A673 (cell line): ENCODE measurements around the gene CDC42EP1. TPM values are rescaled to one million over a fixed set of nuclear protein-coding genes. Genes with fewer than 3 reads are reported as not detected.

ENCODE experiments used
- BruUV-seq: library from RNA; stranded (reverse); fragments of 400-500 nt; replicated peaks from 2 replicates; lab custom pipeline; 2021; lab: Mats Ljungman, UMichigan
- CTCF ChIA-PET: fragments of 300-600 bp; sonication (Branson Sonifier 250); formaldehyde crosslinking; loops from one replicate; lab custom pipeline; 2022; ENCODE audit warnings: antibody characterized with exemption; lab: Charles Lee
- POLR2A ChIA-PET: fragments of 300-600 bp; sonication (Branson Sonifier 250); formaldehyde crosslinking; loops from one replicate; lab custom pipeline; 2022; ENCODE audit warnings: antibody characterized with exemption; ENCODE audit not compliant: low non-redundant PET; lab: Charles Lee
- DNase-seq: peaks from one replicate; pipeline ENCODE4 v3.0.0-alpha.2; 2015; ENCODE audit warnings: low spot score
- H3K27ac ChIP-seq: fragments of 200-600 bp; sonication (generic); 2 replicates; pipeline ENCODE4 v1.5.1; 2016; ENCODE audit warnings: mixed run types, low read depth, mild to moderate bottlenecking, mixed read lengths, antibody characterized with exemption, low read length; ENCODE audit not compliant: poor library complexity, severe bottlenecking
- H3K27me3 ChIP-seq: fragments of 200-600 bp; sonication (generic); replicated peaks from 2 replicates; pipeline ENCODE4 v1.6.1; 2017; ENCODE audit warnings: mixed run types, low read depth, mild to moderate bottlenecking, mixed read lengths, antibody characterized with exemption, low read length; ENCODE audit not compliant: insufficient read depth, poor library complexity
- H3K36me3 ChIP-seq: fragments of 200-600 bp; sonication (generic); 2 replicates; pipeline ENCODE4 v1.6.1; 2016; ENCODE audit warnings: mixed run types, mild to moderate bottlenecking, mixed read lengths, antibody characterized with exemption, low read length; ENCODE audit not compliant: insufficient read depth, poor library complexity, severe bottlenecking
- H3K4me1 ChIP-seq: fragments of 200-600 bp; sonication (generic); 2 replicates; pipeline ENCODE4 v1.6.1; 2017; ENCODE audit warnings: mixed run types, mild to moderate bottlenecking, mixed read lengths, antibody characterized with exemption, low read length; ENCODE audit not compliant: insufficient read depth, poor library complexity, severe bottlenecking
- H3K4me3 ChIP-seq: fragments of 200-600 bp; sonication (generic); 2 replicates; pipeline ENCODE4 v1.5.1; 2016; ENCODE audit warnings: low read depth, mixed run types, mild to moderate bottlenecking, mixed read lengths, low read length; ENCODE audit not compliant: poor library complexity, severe bottlenecking
- H3K9me3 ChIP-seq: fragments of 200-600 bp; sonication (generic); 2 replicates; pipeline ENCODE4 v1.6.1; 2016; ENCODE audit warnings: mixed run types, low read depth, mild to moderate bottlenecking, mixed read lengths, antibody characterized with exemption, low read length; ENCODE audit not compliant: poor library complexity, severe bottlenecking
- CTCF ChIP-seq: fragments of 300-800, 200-600 bp; sonication (generic); conservative IDR thresholded peaks from 2 replicates; pipeline ENCODE4 v1.5.1; 2017; ENCODE audit warnings: low read depth, mild to moderate bottlenecking, antibody characterized with exemption, low read length, moderate library complexity, mixed read lengths
- EZH2 ChIP-seq: fragments of 200-600 bp; sonication (generic); IDR thresholded peaks from 2 replicates; pipeline ENCODE4 v1.6.1; 2017; ENCODE audit warnings: borderline replicate concordance, low read depth, mild to moderate bottlenecking, mixed read lengths, antibody characterized with exemption, low read length; ENCODE audit not compliant: poor library complexity, severe bottlenecking
- intact Hi-C: fragments of 100-400 bp; cut with micrococcal nuclease; formaldehyde crosslinking; loops from one replicate; pipeline ENCODE4 v1.10.0; 2022; ENCODE audit not compliant: unreplicated experiment
- total RNA-seq: library from RNA; stranded (reverse); gene quantifications from 2 replicates; pipeline ENCODE4 v1.2.3, GENCODE V29; 2021

The CDC42EP1 gene
- total RNA-seq, 1 experiment from 2014 or later = 1.1 TPM

GRCh38 chr22:37558815-37559214 is 1.5 kb upstream of the CDC42EP1 start:
- intact Hi-C loops = no loop called here

DNA sequence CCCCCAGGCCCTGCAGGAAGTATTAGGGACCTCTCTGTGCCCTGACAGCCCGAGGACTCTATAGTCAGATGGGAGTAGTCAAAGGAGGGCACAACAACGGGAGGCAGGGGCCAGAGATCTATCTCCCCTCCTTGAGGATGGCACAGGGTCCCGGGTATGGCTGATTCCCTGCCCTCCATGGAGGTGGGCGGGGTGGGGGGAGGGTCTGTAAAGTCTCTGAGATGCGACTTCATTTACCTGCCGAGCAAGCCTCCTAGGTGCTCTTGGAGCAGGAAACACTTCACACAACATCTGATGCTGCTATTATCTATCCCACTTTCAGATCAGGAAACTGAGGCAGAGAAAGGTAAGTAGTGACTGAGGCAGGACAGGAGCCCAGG is 769 bp upstream of the CDC42EP1 start:
- Histone ChIP-seq H3K4me1 (peaks cover 10% of the 10 kb centered on the region), H3K27me3 (peaks cover 13% of the 10 kb centered on the region), H3K9me3 (no peaks in the 10 kb centered on the region), H3K36me3 (no peaks in the 10 kb centered on the region), H3K4me3 (no peak overlapping the region), H3K27ac (no peak overlapping the region)
- BruUV-seq = no TSS peak
- POLR2A ChIA-PET = interaction anchor here (0.6 kb wide), 1 partner anchor 9 kb away, joined by 5 read pairs; no protein-coding TSS in a partner anchor
- CTCF ChIA-PET = interaction anchor here (1.4 kb wide), 1 partner anchor 20 kb away, joined by 4 read pairs; no protein-coding TSS in a partner anchor
- DNase-seq = no peak
- TF ChIP-seq EZH2 (no peak), CTCF (no peak)
- intact Hi-C loops = no loop called here

More at GRCh38 chr22:37558815-37559214, 1.5 kb upstream of the CDC42EP1 start:
- Histone ChIP-seq H3K4me1 (peaks cover 10% of the 10 kb centered on the region), H3K4me3 (no peak overlapping the region), H3K36me3 (no peaks in the 10 kb centered on the region), H3K9me3 (no peaks in the 10 kb centered on the region), H3K27ac (no peak overlapping the region), H3K27me3 (peaks cover 13% of the 10 kb centered on the region)
- ChIA-PET CTCF (interaction anchor here (1.4 kb wide), 2 partner anchors 9 to 19 kb away, joined by 4 read pairs; no protein-coding TSS in a partner anchor), POLR2A (interaction anchor here (0.6 kb wide), 1 partner anchor 8 kb away, joined by 5 read pairs; no protein-coding TSS in a partner anchor)
- no peak for DNase-seq
- TF ChIP-seq CTCF (no peak), EZH2 (no peak)
- no TSS peak for BruUV-seq

- no peak for TF ChIP-seq CTCF
- TF ChIP-seq EZH2 = no peak
- CTCF ChIA-PET = interaction anchor here (1.4 kb wide), 1 partner anchor 19 kb away, joined by 10 read pairs; no protein-coding TSS in a partner anchor
Observed at GRCh38 chr22:37560608-37561211, 430 bp downstream of the CDC42EP1 start.

More at GRCh38 chr22:37560608-37561211, 430 bp downstream of the CDC42EP1 start:
- peak overlapping the region; percentile 47 for H3K4me3 ChIP-seq
- H3K27ac ChIP-seq = no peak overlapping the region
- BruUV-seq = no TSS peak
- no peaks in the 10 kb centered on the region for H3K36me3 ChIP-seq
- POLR2A ChIA-PET = no interaction called here
- intact Hi-C loops = loop anchor here (10.0 kb wide), 1 partner anchor 246 kb away; no protein-coding TSS in a partner anchor
- peaks cover 10% of the 10 kb centered on the region for H3K4me1 ChIP-seq
- no peaks in the 10 kb centered on the region for H3K9me3 ChIP-seq
- no peak for DNase-seq
- peaks cover 13% of the 10 kb centered on the region for H3K27me3 ChIP-seq
